Activated CD4-positive, alpha-beta T cell treated with anti-CD3 and anti-CD28 coated beads, Interleukin-2, amount 10 ng/mL, durations not matched to agents 7 days and 5 days (primary cell): ENCODE data around the gene PIP5K1C. TPM values are rescaled to one million over a fixed set of nuclear protein-coding genes. Genes with fewer than 3 reads are reported as not detected.
A peak's percentile ranks its signal among the peaks of the same experiment; 100 is the strongest.

Source experiments
- CTCF ChIA-PET: fragments of 350-600 bp; sonication (Branson Sonifier 250); formaldehyde crosslinking; loops from one replicate; lab custom pipeline; 2021; ENCODE audit warnings: antibody characterized with exemption; lab: Charles Lee
- POLR2A ChIA-PET: fragments of 350-600 bp; sonication (Branson Sonifier 250); formaldehyde crosslinking; loops from one replicate; lab custom pipeline; 2021; ENCODE audit warnings: antibody characterized with exemption; lab: Charles Lee
- DNase-seq: peaks from one replicate; pipeline ENCODE4 v3.0.0-alpha.2; 2020
- H3K27ac Mint-ChIP-seq: one replicate; pipeline ENCODE4 v1.8.0; 2021; ENCODE audit warnings: mild to moderate bottlenecking, moderate library complexity, mixed read lengths
- H3K27me3 Mint-ChIP-seq: one replicate; pipeline ENCODE4 v1.8.0; 2021; ENCODE audit warnings: mixed read lengths
- H3K36me3 Mint-ChIP-seq: one replicate; pipeline ENCODE4 v1.8.0; 2021; ENCODE audit warnings: low read depth, mixed read lengths
- H3K4me1 Mint-ChIP-seq: one replicate; pipeline ENCODE4 v1.8.0; 2021; ENCODE audit warnings: mixed read lengths
- H3K4me3 Mint-ChIP-seq: one replicate; pipeline ENCODE4 v1.8.0; 2021; ENCODE audit warnings: mild to moderate bottlenecking, moderate library complexity, mixed read lengths
- H3K9me3 Mint-ChIP-seq: one replicate; pipeline ENCODE4 v1.8.0; 2021; ENCODE audit warnings: mixed read lengths
- total RNA-seq, 2 experiments: library from RNA; stranded (reverse); gene quantifications; one replicate each; pipeline ENCODE4 v1.2.3, GENCODE V29; 2021

PIP5K1C gene
- total RNA-seq, 2 experiments from 2014 or later = 18.7 to 19.5 TPM

DNA sequence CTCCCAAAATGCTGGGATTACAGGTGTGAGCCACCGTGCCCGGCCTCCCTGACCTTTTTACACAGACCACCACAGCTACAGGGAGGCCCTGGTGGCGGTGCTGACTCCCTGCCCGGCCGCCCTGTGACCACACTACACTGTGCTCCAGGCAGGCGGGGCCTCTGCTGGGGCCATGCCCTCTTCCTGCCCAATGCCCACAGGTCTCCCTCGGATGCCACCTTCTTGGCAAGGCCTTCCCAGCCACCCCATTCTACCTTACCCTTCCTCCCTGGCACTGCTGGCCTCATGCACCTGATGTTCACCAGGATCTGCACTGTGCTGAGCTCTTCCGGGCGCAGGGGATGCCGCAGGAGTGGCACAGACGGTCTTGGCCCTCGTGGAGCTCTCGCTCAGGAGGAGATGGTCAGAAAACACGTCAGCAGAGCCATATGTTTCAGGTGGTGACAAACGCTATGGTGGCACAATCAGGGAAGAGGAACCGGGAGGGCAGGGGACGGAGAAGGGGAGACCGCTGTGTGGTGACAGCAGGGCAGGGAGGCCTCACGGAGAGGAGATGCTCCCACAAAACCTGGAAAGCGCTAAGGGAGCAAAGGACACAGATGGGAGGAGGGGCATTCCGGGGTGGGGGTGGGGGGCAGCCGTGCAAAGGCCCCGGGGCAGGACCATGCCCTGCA lies 4.1 kb downstream of the PIP5K1C start:
- Mint-ChIP-seq H3K27me3 (no peaks in the 10 kb centered on the region), H3K4me3 (no peak overlapping the region), H3K27ac (no peak overlapping the region), H3K36me3 (peaks cover 5% of the 10 kb centered on the region), H3K9me3 (no peaks in the 10 kb centered on the region), H3K4me1 (peaks cover 29% of the 10 kb centered on the region)
- CTCF ChIA-PET = interaction anchor here (1.4 kb wide), 1 partner anchor 10 kb away, joined by 3 read pairs; no protein-coding TSS in a partner anchor
- POLR2A ChIA-PET = no interaction called here
- DNase-seq = no peak

DNA sequence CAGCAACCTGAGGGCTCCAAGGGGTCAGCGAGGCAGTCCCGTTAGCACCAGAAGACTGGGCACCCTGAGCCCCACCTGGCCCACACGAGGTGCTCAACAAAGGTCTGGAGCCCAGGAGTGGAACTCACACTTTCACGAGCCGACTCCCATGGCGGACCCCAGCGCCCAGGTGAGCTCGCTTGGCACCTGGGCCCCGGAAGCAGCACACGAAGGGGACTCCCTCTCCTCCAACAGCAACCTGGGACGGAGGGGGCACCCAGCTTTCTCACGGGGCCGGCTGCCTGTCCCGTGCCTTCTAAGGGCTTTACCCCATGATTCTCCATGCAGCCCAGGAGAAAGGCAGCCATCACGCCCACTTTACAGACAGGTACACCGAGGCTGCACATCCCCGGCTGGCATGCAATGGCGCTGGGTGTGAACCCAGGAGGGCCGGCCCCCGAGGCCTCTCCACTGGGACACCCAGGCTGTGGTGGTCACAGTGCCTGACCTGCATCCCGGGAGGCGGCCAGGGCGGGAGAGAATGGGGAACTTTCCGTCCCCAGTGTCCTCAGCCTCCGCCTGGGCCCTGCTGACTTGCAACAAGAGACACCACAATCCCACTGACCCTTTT lies 5.0 kb downstream of the PIP5K1C start:
- H3K4me3 Mint-ChIP-seq = no peak overlapping the region
- ChIA-PET CTCF (no interaction called here), POLR2A (interaction anchor here (0.6 kb wide), 1 partner anchor 198 kb away, joined by 6 read pairs; no protein-coding TSS in a partner anchor)
- no peaks in the 10 kb centered on the region for H3K9me3 Mint-ChIP-seq
- no peak overlapping the region for H3K27ac Mint-ChIP-seq
- peaks cover 7% of the 10 kb centered on the region for H3K36me3 Mint-ChIP-seq
- H3K4me1 Mint-ChIP-seq = peaks cover 33% of the 10 kb centered on the region
- H3K27me3 Mint-ChIP-seq = no peaks in the 10 kb centered on the region
- no peak for DNase-seq

DNA sequence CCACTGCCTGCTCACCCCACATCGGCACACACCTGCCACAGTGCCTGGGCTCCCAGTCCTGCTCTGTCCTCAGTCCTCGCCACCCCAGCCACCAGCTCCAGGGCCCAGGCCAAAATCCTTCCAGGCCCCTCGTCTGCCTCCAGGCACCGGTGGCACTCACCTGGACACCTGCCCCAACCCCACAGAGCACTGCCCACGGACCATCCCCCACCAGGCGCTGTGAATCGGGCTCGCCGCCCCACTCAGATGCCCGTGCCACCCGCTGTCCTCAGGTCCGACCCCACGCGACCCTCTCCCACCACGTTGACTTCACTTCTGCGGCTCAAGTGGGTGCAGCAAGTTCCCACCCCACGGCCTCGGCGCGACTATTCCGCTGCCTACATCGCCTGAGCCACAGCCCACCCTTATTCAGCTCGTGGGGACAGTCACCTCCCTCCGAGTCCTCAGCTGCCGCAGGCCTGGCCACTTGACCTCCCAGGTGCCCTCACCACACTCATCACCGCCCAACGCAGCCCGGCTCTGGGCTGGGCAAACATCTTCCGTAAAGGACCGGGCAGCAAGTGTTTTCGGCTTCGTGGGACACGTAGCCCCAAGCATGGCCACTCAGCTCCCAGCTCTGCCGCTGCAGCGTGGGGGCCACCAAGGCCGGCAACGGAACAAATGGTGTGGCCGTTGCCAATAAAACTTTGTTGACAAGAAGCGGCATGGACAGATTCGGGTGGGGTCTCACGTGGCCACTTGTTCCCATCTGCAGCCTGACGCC lies 5.7 kb downstream of the PIP5K1C start:
- POLR2A ChIA-PET = interaction anchor here (0.6 kb wide), 1 partner anchor 197 kb away, joined by 6 read pairs; no protein-coding TSS in a partner anchor
- Mint-ChIP-seq H3K4me1 (peaks cover 39% of the 10 kb centered on the region), H3K36me3 (peaks cover 13% of the 10 kb centered on the region)

DNA sequence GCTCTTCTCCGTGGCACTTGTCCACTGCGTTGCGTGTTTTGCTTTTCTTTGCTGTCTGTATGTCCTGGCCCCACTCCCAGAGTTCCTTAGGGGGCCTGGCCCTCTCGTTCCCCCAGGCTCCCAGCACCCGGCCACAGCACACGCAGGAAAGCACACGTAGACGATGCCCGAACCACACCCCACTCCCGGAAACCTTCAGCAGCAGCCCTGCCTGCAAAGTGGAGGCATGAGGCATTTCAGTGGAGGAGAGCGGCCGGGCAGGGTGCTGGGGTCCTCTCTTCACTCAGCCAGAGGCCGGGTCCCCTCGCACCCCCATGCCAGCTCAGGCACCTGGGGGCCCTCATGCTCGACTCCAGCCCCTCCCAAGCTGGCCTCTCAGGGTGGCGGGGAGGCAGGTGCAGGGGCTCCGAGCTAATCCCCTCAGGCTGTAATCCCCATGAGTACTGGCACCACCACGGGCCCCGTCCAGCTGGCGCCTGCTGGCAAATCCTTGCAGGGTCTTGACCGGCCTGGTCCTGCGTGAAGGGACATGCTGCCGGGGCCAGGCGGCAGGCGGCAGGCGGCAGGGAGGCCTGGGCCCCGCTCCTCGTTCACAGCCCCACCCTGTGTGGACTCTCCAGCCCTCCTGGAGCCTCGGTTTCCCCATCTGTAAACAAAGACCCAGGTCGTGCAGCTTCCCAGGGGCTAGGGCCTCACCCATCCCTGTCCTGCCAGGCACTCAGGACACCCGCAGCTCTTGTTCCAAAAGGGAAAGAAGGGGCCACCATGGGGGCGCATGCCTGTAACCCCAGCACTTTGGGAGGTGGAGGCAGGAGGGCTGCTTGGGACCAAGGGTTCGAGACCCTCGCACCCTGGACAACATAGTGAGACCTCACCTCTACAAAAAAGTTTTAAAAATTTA lies 7.0 kb downstream of the PIP5K1C start:
- peaks cover 33% of the 10 kb centered on the region for H3K4me1 Mint-ChIP-seq
- no peak for DNase-seq
- POLR2A ChIA-PET = no interaction called here
- no peaks in the 10 kb centered on the region for H3K9me3 Mint-ChIP-seq
- H3K27me3 Mint-ChIP-seq = no peaks in the 10 kb centered on the region
- no peak overlapping the region for H3K4me3 Mint-ChIP-seq
- peaks cover 13% of the 10 kb centered on the region for H3K36me3 Mint-ChIP-seq
- no peak overlapping the region for H3K27ac Mint-ChIP-seq
- CTCF ChIA-PET = interaction anchor here (0.5 to 1.5 kb wide), 9 partner anchors 9 to 337 kb away, joined by 3 to 4 read pairs (median 3); partner anchors contain the start of gene MRPL54

More for the DNA sequence above, 5.7 kb downstream of the PIP5K1C start:
- Mint-ChIP-seq H3K9me3 (no peaks in the 10 kb centered on the region), H3K4me3 (no peak overlapping the region), H3K27ac (no peak overlapping the region), H3K27me3 (no peaks in the 10 kb centered on the region)
- CTCF ChIA-PET = no interaction called here
- no peak for DNase-seq

DNA sequence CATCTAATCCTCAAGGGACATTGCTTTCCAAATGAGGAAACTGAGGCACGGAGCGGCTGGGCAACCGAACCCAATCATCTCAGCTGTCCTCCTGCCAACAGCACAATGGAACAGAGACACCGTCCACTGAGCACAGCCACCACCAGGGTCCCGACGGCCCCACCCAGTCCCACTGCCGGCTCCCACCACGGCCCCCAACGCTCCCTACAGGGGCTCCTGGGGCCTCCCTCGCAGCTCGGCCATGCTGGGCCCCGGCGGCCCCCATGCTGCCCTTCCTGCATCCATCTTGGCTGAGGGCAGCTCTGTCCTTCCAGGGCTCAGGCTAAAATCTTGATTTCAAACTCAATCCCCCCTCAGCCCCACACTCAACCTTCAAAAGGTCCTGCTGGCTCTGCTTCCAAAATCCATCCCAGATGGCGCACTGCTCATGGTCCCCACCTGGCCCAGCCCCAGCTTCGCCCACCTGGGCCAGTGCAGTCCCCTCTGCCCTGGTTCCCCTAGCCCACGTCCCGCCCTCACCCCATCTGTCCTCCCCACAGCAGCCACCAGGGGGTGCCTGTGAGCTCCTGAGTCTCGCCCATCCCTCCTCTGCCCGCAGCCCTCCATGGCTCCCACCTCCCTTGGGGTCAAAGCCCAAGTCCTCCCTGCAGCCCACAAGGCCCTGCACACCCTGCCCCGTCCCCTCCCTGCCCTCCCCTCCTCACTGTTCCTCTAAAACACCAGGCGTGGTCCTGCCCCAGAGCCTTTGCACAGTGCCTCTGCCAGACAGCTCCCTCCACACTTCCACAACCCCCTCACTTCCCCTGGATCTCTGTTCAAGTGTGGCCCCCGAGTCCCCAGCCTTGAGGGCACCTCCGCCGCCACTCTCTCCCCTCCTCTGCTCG lies 7.9 kb downstream of the PIP5K1C start:
- H3K4me1 Mint-ChIP-seq = peaks cover 33% of the 10 kb centered on the region
- peaks cover 13% of the 10 kb centered on the region for H3K36me3 Mint-ChIP-seq
- peak; percentile 45 for DNase-seq
- no peaks in the 10 kb centered on the region for H3K27me3 Mint-ChIP-seq
- CTCF ChIA-PET = interaction anchor here (0.5 to 1.5 kb wide), 10 partner anchors 10 to 448 kb away, joined by 3 to 5 read pairs (median 4); partner anchors contain the start of gene MRPL54
- no peak overlapping the region for H3K4me3 Mint-ChIP-seq
- POLR2A ChIA-PET = no interaction called here
- H3K27ac Mint-ChIP-seq = no peak overlapping the region
- H3K9me3 Mint-ChIP-seq = no peaks in the 10 kb centered on the region

DNA sequence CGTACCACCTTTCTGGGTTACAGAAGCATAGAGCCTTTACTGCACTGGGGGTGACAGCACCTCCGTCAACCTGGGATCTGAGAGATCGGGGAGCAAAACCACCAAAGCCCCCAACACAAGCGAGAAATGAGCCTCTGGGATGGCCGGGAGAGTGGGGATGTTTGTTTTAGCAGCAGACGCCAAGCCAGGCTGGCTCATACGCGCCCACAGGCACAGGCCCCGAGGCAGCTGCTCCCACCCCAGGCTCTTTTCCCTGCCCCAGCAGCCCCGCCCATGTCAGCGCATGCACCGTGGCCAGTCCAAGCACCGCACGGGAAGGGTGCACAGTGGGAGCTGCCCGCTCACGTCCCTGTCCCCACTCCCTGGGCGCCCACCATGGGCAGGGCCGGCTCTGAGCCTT lies 8.5 kb downstream of the PIP5K1C start:
- Mint-ChIP-seq H3K27ac (no peak overlapping the region), H3K4me1 (peaks cover 37% of the 10 kb centered on the region), H3K4me3 (no peak overlapping the region), H3K9me3 (no peaks in the 10 kb centered on the region), H3K36me3 (peaks cover 13% of the 10 kb centered on the region), H3K27me3 (no peaks in the 10 kb centered on the region)
- DNase-seq = no peak
- POLR2A ChIA-PET = no interaction called here
- CTCF ChIA-PET = interaction anchor here (0.5 to 1.3 kb wide), 5 partner anchors 18 to 449 kb away, joined by 3 to 5 read pairs (median 4); no protein-coding TSS in a partner anchor

DNA sequence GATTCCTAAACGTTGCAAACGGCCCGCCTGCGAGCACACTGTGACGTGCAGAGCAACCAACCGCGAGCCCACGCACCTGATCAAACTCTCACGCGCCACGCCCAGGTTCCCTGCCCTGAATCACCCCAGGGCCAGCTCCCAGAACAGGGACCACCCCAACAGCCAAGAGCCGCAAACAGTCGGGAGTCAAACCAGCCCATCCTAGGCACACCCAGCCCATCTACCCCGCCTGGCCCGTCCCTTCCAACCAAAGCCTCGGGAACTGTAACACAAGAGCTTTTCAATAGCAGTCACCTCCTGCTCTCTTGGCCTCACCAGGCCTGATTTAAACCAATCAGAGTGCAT lies 8.9 kb downstream of the PIP5K1C start:
- Mint-ChIP-seq H3K27me3 (no peaks in the 10 kb centered on the region), H3K4me3 (no peak overlapping the region)

DNA sequence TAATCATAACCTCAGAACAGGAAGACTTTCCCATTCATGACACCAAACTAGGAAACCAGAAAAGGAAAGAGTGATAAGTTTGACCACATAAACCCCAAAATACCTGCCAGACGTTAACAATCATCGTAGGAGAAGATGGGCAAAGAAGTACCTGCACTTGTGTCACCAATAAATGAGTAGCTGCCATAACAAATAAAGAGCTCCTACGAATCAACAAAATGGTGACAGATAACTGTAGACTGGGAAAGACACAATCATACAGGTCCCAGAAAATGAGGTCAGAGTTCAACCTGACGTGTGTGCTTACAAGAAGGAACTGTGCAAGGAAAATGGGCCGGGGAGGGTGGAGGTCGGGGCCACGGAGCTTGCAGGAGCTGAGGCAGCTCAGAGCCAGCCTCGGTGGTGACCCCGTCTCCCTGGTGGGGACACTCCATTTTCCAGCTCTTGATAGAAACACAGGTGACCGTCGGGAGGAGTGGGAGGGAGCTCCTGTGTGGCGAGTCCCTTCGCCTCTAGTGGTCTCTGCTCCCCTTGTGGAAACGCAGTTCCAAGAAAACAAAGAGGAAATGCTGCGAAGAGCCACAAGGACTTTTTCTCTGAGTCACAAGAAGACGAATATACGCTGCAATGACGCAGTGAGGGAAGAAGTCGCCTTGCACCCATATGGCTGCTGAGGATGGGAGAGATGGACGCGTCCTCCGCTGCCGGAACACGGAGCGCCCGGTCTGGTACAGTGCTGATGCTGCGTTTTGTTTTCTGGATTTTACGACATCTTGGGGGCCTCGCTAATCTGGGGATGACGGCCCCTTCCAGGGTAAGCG lies 9.5 kb downstream of the PIP5K1C start:
- Mint-ChIP-seq H3K4me1 (peaks cover 35% of the 10 kb centered on the region), H3K36me3 (peaks cover 13% of the 10 kb centered on the region), H3K27me3 (no peaks in the 10 kb centered on the region), H3K9me3 (no peaks in the 10 kb centered on the region), H3K4me3 (no peak overlapping the region), H3K27ac (no peak overlapping the region)
- POLR2A ChIA-PET = interaction anchor here (0.6 kb wide), 1 partner anchor 218 kb away, joined by 3 read pairs; no protein-coding TSS in a partner anchor
- CTCF ChIA-PET = interaction anchor here (0.5 to 1.3 kb wide), 5 partner anchors 19 to 212 kb away, joined by 3 to 4 read pairs (median 3); partner anchors contain the start of gene APBA3
- DNase-seq = no peak

More for the DNA sequence above, 8.9 kb downstream of the PIP5K1C start:
- ChIA-PET POLR2A (no interaction called here), CTCF (interaction anchor here (0.5 to 1.3 kb wide), 5 partner anchors 20 to 449 kb away, joined by 3 to 4 read pairs (median 4); no protein-coding TSS in a partner anchor)
- Mint-ChIP-seq H3K9me3 (no peaks in the 10 kb centered on the region), H3K27ac (peak overlapping the region; percentile 46), H3K36me3 (peaks cover 13% of the 10 kb centered on the region), H3K4me1 (peaks cover 37% of the 10 kb centered on the region)
- DNase-seq = no peak

DNA sequence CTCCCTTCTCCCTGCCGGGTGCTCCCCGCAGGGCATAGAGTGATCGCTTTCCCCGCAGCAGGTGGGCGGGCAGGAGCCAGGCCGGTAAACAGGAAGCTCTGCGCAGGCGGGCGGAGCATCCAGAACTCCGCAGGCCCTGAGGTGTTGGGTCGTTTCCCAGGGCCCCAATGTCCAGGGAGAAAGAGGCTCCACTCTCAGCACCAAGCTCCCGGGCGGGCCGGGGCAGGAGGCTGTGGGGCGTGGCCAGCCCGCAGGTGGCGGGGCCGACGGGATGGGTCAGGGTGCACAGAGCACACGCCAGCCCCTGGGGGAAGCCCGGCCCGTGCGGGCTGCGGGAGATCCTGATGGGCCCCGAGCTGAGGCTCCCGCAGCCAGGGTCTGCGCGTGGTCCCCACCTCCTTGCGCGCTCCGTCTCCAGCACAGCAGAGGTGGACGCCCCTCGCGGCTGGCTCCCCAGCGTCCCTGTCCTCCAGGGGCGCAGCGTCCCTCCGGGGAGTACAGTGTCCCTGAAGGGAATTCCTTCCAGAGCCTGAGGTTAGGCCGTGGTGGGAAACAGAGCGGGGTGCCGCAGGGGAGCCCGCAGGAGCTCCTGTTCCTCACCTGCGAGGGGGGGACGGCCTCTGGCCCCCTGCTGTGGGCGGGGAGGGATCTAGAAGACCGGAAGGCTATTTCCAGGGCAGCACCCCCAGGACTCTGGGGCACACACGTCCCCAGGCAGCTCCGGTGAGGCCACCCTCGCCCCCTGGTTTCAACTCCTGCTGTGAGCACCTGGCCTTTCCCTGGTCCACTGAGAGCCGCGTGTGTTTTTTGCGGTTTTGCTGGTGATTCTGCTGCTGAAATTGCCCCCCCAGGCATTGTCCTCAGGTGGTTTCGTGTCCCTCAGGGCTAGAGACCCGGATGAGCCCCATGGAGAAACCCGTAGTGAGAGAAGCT lies 12.2 kb downstream of the PIP5K1C start:
- Mint-ChIP-seq H3K9me3 (peaks cover 6% of the 10 kb centered on the region), H3K27me3 (no peaks in the 10 kb centered on the region), H3K36me3 (peaks cover 28% of the 10 kb centered on the region), H3K4me1 (peaks cover 40% of the 10 kb centered on the region), H3K27ac (peak overlapping the region; percentile 84), H3K4me3 (peak overlapping the region; percentile 64)
- DNase-seq = peak; percentile 55
- CTCF ChIA-PET = interaction anchor here (0.6 to 2.6 kb wide), 3 partner anchors 22 to 298 kb away, joined by 3 to 8 read pairs (median 3); no protein-coding TSS in a partner anchor
- POLR2A ChIA-PET = no interaction called here

DNA sequence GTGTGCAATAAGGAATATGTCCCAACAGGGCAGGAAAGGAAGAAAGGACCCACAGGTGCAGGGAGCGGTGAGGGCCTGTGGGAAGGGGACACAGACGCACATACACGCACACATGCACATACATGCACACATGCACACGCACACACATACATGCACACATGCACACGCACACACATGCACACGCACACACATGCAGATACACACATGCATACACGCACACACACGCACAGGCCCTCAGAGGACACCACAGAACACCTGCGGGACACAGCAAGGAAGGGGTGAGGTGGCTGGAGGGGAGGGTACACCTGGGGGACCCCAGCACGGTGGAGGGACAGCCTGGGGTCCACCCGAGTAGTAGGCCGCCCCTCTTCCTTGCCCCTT lies 12.9 kb downstream of the PIP5K1C start:
- ChIA-PET POLR2A (no interaction called here), CTCF (interaction anchor here (1.3 kb wide), 1 partner anchor 31 kb away, joined by 3 read pairs; no protein-coding TSS in a partner anchor)
- Mint-ChIP-seq H3K27ac (peak overlapping the region; percentile 84), H3K4me3 (peak overlapping the region; percentile 64), H3K4me1 (peaks cover 37% of the 10 kb centered on the region), H3K9me3 (peaks cover 6% of the 10 kb centered on the region), H3K27me3 (no peaks in the 10 kb centered on the region), H3K36me3 (peaks cover 28% of the 10 kb centered on the region)
- DNase-seq = no peak
